NOMO-1 treated with dmso at 0.1 percent for 144 hours (cell line): ENCODE measurements around the gene OAS2.

Source experiments
- DNase-seq: peaks from one replicate; lab custom pipeline; 2025; ENCODE audit not compliant: unreplicated experiment; lab: John Stamatoyannopoulos, UW

The OAS2 gene

DNA sequence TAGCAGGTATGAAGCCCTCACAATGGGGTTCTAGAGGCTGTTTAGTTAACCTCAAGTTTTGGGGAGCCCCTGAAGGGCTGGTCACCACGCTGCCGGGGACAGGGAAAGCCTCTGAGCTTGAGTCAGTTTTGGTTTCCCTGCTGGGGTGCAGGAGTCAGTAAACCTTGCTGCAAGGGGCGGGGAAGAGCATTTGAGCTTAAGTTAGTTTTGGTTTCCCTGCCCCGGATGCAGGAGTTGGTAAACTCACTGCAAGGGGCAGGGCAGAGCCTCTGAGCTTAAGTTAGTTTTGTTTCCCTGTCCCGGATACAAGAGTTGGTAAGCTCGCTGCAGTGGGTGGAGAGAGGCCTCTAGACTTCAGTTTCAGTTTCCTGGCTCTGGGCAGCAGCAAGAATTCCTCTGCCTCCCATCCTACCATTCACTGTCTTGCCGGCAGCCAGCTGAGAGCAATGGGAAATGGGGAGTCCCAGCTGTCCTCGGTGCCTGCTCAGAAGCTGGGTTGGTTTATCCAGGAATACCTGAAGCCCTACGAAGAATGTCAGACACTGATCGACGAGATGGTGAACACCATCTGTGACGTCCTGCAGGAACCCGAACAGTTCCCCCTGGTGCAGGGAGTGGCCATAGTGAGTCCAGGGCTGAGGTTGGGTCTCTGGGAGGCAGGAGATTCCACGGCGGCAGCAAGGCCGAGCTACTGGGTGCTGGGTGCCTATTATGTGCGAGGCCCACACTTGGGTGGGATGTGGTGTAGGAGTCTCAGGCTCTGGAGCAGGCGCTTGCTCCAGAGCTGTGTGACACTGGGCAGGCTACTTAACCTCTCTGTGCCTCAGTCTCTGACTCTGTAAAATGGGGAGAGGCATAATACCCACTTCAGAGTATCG is at the start of gene OAS2:
OAS2 (plus strand) TSS at position 357 of the 878 bp plus-strand sequence; CDS start at position 447, 90 bp downstream.
- peak; percentile 83 for DNase-seq

- DNase-seq = no peak
Measured at GRCh38 chr12:112928978-112929377, 49.3 kb upstream of the OAS2 start.

DNA sequence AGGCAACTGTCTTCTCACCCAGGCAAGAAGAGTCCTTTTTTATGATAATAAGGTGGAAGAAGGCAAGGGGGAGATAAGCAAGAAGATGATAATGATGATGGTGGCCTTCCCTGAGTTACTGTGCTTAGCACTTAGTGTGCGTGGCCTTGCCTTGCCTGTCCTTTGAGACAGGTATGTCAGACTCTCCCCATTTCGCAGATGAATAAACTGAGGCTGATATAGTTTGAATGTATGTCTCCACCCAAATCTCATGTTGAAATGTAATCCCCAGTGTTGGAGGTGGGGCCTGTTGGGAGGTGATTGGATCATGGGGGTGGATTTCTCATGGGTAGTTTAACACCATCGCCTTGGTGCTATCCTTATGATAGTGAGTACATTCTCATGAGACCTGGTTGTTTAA is 48.6 kb upstream of the OAS2 start:
- no peak for DNase-seq

DNA sequence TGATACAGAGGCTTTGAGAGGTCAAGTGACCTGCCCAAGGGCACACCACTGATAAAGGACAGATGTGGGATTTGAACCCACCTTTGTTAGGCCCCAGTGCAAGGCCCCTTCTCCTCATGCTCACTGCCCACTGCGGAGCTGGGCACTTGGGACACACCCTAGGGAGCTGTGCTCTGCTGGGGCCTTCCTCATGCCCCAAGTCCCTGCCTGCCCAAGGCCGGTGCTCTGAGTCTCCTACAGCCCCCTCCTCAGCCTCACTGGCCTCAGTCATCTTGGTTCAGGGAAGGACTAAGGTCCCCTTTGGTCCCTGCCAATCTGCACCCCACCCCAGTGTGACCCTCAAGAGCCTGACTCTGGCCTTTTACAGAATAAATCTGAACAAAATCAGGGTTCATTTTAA is 48.0 kb upstream of the OAS2 start:
- DNase-seq = no peak

- no peak for DNase-seq
Measured at GRCh38 chr12:112932485-112933128, 45.7 kb upstream of the OAS2 start.

- no peak for DNase-seq
Measured at GRCh38 chr12:112933129-112933505, 45.2 kb upstream of the OAS2 start.

GRCh38 chr12:112936264-112936663 is 42.1 kb upstream of the OAS2 start:
- no peak for DNase-seq

- DNase-seq = no peak
Measured at GRCh38 chr12:112936927-112937326, 41.4 kb upstream of the OAS2 start.

DNA sequence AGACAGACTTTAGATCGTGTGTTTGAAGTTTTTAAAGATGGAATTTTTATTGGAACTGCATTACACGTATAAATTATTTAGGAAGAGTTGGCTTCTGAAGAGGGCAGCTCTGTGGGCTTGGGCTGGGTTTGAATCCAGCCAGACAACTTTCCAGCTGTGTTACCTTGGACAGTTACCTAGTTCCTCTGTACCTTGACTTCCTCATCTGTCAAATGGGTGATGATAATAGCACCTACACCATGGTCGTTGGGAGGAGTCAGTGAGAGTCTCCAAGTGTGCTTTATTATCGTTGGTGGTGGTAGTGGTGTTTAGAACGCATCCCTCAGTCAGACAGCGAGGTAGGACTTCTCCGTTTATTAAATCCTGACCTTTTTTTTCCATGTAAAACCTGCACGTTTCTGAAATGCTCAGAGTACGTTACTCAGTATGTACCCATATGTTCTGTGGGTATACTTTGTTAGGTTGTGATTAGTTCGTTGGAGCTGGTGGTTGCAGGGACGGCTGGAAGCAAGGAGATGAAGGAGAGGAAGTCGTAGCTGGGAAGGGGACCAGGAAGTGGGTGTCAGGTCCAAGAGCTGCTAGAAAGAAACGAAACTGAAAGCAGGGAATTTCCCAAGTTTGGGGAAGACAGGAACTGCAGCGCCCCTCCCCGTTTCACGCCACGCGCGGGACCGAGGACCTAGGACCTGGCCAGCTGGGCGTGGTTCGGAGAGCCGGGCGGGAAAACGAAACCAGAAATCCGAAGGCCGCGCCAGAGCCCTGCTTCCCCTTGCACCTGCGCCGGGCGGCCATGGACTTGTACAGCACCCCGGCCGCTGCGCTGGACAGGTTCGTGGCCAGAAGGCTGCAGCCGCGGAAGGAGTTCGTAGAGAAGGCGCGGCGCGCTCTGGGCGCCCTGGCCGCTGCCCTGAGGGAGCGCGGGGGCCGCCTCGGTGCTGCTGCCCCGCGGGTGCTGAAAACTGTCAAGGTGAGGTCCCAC is 40.3 kb upstream of the OAS2 start, which contains the start of gene OAS3:
OAS3 (plus strand) TSS at position 734 of the 979 bp plus-strand sequence; CDS start at position 791, 57 bp downstream.
- no peak for DNase-seq

- no peak for DNase-seq
Measured at GRCh38 chr12:112938751-112939150, 39.6 kb upstream of the OAS2 start.

- no peak for DNase-seq
Measured at GRCh38 chr12:112939761-112940381, 38.4 kb upstream of the OAS2 start.

GRCh38 chr12:112941528-112942335 is 36.6 kb upstream of the OAS2 start:
- DNase-seq = no peak

DNA sequence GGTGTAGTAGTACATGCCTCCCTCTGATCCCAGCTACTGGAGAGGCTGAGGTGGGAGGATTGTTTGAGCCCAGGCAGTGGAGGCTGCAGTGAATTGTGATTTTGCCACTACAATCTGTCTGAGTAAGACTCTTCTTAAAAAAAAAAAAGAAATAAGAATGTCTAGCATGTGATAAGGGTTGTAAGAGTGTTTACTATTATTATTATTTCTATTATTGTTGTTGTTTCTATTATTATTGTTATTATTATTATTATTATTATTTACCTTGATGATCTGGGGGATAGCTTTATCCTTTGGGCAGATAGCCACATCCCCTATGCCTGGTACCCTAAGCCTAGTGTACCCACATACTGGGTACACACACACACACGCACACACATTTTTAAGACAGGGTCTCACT is 35.7 kb upstream of the OAS2 start:
- no peak for DNase-seq

DNA sequence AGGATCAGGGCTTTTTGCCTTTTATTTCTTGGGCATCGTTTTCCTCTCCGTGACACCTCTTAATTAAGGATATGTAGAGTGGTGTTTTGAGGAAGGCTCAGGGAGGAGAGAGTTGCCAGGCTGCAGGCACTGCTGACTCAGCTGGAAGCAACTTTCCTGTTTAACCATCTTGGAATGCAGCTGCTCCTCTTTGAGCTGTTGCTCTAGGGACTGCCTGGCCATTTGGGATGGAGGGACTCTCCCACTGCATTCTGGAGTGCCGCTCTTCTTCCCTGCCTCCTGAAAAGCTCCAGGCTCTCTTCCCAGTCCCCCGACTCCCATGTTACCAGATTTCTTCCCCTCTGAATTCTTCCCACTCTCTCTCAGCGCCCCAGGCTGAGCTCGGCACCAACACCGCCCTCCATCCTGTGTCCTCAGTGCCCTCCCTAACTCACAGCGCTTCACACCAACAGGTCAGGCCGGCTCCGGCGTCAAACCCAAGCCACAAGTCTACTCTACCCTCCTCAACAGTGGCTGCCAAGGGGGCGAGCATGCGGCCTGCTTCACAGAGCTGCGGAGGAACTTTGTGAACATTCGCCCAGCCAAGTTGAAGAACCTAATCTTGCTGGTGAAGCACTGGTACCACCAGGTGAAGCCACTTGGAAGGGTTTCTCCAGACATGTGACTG is 34.2 kb upstream of the OAS2 start:
- no peak for DNase-seq

GRCh38 chr12:112945515-112945914 is 32.8 kb upstream of the OAS2 start:
- DNase-seq = no peak

GRCh38 chr12:112946236-112947000 is 31.9 kb upstream of the OAS2 start:
- DNase-seq = no peak

GRCh38 chr12:112947314-112947713 is 31.0 kb upstream of the OAS2 start:
- DNase-seq = no peak

- no peak for DNase-seq
Measured at GRCh38 chr12:112947761-112948160, 30.6 kb upstream of the OAS2 start.

DNA sequence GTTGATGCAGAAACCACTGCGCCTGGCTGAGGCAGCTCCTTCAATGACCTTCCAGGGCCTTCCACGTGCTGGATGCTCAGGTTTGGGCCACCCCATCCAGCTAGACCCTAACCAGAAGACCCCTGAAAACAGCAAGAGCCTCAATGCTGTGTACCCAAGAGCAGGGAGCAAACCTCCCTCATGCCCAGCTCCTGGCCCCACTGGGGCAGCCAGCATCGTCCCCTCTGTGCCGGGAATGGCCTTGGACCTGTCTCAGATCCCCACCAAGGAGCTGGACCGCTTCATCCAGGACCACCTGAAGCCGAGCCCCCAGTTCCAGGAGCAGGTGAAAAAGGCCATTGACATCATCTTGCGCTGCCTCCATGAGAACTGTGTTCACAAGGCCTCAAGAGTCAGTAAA is 29.5 kb upstream of the OAS2 start:
- DNase-seq = no peak
